ELR (cell line): ENCODE measurements around the gene ARHGEF7.

Source experiments
- DNase-seq: peaks from one replicate; pipeline ENCODE4 v3.0.0-alpha.2; 2015; ENCODE audit warnings: low read depth

The ARHGEF7 gene

DNA sequence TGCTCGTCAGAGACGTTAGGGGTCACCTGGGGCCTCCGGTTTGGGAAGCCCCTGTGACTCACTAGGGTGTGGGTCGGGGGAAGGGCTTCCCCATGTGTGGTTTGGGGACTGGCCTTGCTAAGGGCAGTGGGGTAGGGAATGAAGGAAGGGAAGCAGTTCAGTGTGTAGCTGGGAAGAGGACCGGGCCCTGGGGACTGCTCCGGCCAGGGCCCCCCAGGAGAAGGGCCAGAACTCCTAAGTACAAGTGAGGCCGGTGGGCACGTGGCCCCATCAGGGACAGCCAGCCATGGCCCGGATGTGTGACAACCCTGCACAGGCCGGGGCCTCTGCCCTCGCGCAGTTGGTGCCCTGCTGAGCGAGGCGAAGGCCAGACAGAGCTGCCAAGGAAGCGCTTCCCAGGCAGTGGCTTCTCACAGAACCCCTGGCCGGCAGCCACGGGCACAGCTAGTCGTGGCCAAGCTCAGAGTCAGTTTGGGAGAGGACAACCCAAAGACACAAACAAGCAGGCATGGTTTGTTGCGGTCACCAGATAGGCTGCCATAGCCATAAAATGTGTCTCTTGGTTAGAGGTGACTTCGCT, 231.1 kb downstream of the ARHGEF7 start:
- DNase-seq: no peak

GRCh38 chr13:111347438-111347837, 232.3 kb downstream of the ARHGEF7 start:
- peak; percentile 6 for DNase-seq

DNA sequence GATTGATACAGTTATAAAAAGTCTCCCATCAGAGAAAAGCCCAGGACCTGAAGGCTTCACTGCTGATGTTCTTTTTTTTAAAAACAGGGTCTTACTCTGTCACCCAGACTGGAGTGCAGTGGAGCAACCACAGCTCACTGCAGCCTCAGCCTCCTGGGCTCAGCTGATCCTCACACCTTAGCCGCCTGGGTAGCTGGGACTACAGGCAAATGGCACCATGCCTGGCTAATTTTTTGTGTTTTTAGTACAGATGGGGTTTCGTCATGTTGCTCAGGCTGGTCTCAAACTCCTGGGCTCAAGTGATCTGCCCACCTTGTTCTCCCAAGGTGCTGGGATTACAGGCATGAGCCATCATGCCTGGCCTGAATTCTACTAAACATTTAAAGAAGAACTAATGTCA, 238.4 kb downstream of the ARHGEF7 start:
- no peak for DNase-seq

- no peak for DNase-seq
Measured at GRCh38 chr13:111354789-111355188, 239.7 kb downstream of the ARHGEF7 start.
